HepG2 (cell line): ENCODE results near the gene PARVA. TPM values are rescaled to one million over a fixed set of nuclear protein-coding genes. Genes with fewer than 3 reads are reported as not detected.

Source experiments
- ATAC-seq: fragments of 200-7000 bp; cut with Tn5 transposase; 3 replicates; pipeline ENCODE4 v1.9.1; 2020; ENCODE audit warnings: mild to moderate bottlenecking, moderate library complexity
- BruUV-seq: library from RNA; stranded (reverse); fragments of 400-500 nt; replicated peaks from 2 replicates; lab custom pipeline; 2021; lab: Mats Ljungman, UMichigan
- CTCF ChIA-PET: fragments of 300-600 bp; formaldehyde crosslinking; extraction: SDS; loops from one replicate; lab custom pipeline; 2021; ENCODE audit warnings: low total read pairs, inconsistent platforms, low intra/inter-chr PET ratio; lab: Yijun Ruan, JAX
- POLR2A ChIA-PET: fragments of 350-600 bp; sonication (Branson Sonifier 250); formaldehyde crosslinking; loops from one replicate; lab custom pipeline; 2020; ENCODE audit warnings: antibody characterized with exemption, inconsistent platforms; lab: Yijun Ruan, JAX
- DNase-seq: peaks from one replicate; pipeline ENCODE4 v3.0.0-alpha.2; 2015; ENCODE audit warnings: low spot score
- FAIRE-seq: peaks from 3 replicates; lab custom pipeline; 2011; peaks lifted over from hg19 to GRCh38; lab: Jason Lieb, UNC
- H2AFZ ChIP-seq: one replicate; pipeline ENCODE4 v1.6.1; 2011; ENCODE audit warnings: low read length, inconsistent platforms
- H3K27ac ChIP-seq: fragments of 300-600 bp; 3 replicates; pipeline ENCODE4 v1.8.0; 2011; ENCODE audit warnings: mixed run types, mild to moderate bottlenecking, mixed read lengths, low read length, inconsistent platforms; ENCODE audit not compliant: insufficient read depth; ENCODE audit errors: extremely low read length
- H3K27me3 ChIP-seq, 2 experiments: fragments of 200-600 bp in 1 of 2; 2 replicates in 1 of 2; 3 replicates in 1 of 2; pipeline versions ENCODE4 v1.6.0 to v1.8.0; 2011; ENCODE audit warnings: low read length in 2 of 2, mild to moderate bottlenecking in 2 of 2, moderate library complexity in 2 of 2, inconsistent platforms in 1 of 2; ENCODE audit not compliant: insufficient read depth in 2 of 2, control insufficient read depth in 1 of 2
- H3K36me3 ChIP-seq, 2 experiments: fragments of 200-600 bp in 1 of 2; replicated peaks in 1 of 2; 2 replicates in 1 of 2; 3 replicates in 1 of 2; pipeline versions ENCODE4 v1.5.1 to v1.8.0; 2011; ENCODE audit warnings: low read length in 2 of 2, inconsistent platforms in 1 of 2; ENCODE audit not compliant: insufficient read depth in 2 of 2, control insufficient read depth in 1 of 2
- H3K4me1 ChIP-seq: 2 replicates; pipeline ENCODE4 v1.5.1; 2012; ENCODE audit warnings: low read length, inconsistent platforms; ENCODE audit not compliant: insufficient read depth
- H3K4me2 ChIP-seq: 2 replicates; pipeline ENCODE4 v1.6.0; 2011; ENCODE audit warnings: low read depth, low read length, inconsistent platforms
- H3K4me3 ChIP-seq, 3 experiments: fragments of 200-600 bp in 1 of 3; sonication (generic), shearing (Covaris generic) in 1 of 3; replicated peaks in 1 of 3; 2 replicates each; pipeline ENCODE4 v1.5.1; 2011 to 2016; ENCODE audit warnings: low read length in 3 of 3, inconsistent platforms in 2 of 3, low read depth in 2 of 3, mild to moderate bottlenecking in 2 of 3, control low read depth in 1 of 3, mixed read lengths in 1 of 3; ENCODE audit not compliant: insufficient read depth in 1 of 3
- H3K79me2 ChIP-seq: one replicate; pipeline ENCODE4 v1.6.1; 2011; ENCODE audit warnings: low read length, inconsistent platforms; ENCODE audit not compliant: insufficient read depth
- H3K9ac ChIP-seq: 2 replicates; pipeline ENCODE4 v1.6.0; 2011; ENCODE audit warnings: mild to moderate bottlenecking, low read depth, low read length, inconsistent platforms; ENCODE audit not compliant: insufficient read depth
- H3K9me3 ChIP-seq: 2 replicates; pipeline ENCODE4 v1.5.1; 2012; ENCODE audit warnings: mild to moderate bottlenecking, low read length
- H4K20me1 ChIP-seq: 2 replicates; pipeline ENCODE4 v1.6.0; 2011; ENCODE audit warnings: inconsistent platforms, mild to moderate bottlenecking, low read length, moderate library complexity; ENCODE audit not compliant: insufficient read depth
- CTCF ChIP-seq: sonication (generic); formaldehyde crosslinking; IDR thresholded peaks from 2 replicates; pipeline ENCODE4 v1.5.0; 2020; ENCODE audit warnings: mild to moderate bottlenecking, missing genetic modification reagents, moderate library complexity
- GABPB1 ChIP-seq: IDR thresholded peaks from 2 replicates; pipeline ENCODE4 v1.6.1; 2016; ENCODE audit warnings: mild to moderate bottlenecking, missing genetic modification reagents, moderate library complexity, missing compliant biosample characterization
- GLI4 ChIP-seq: sonication (generic); formaldehyde crosslinking; IDR thresholded peaks from 2 replicates; pipeline ENCODE4 v1.5.1; 2020; ENCODE audit warnings: missing genetic modification reagents, mild to moderate bottlenecking, moderate library complexity, borderline replicate concordance
- GZF1 ChIP-seq: sonication (generic); formaldehyde crosslinking; IDR thresholded peaks from 2 replicates; pipeline ENCODE4 v1.5.1; 2020; ENCODE audit warnings: mild to moderate bottlenecking, missing genetic modification reagents
- HES4 ChIP-seq: sonication (generic); formaldehyde crosslinking; IDR thresholded peaks from 2 replicates; pipeline ENCODE4 v1.9.0; 2021; ENCODE audit warnings: mild to moderate bottlenecking, missing genetic modification reagents, borderline replicate concordance
- HHEX ChIP-seq: IDR thresholded peaks from 2 replicates; pipeline ENCODE4 v1.6.1; 2016; ENCODE audit warnings: control low read depth
- HINFP ChIP-seq: sonication (generic); formaldehyde crosslinking; IDR thresholded peaks from 2 replicates; pipeline ENCODE4 v1.4.0; 2020; ENCODE audit warnings: low read depth, mild to moderate bottlenecking, missing genetic modification reagents
- KDM5B ChIP-seq: sonication (generic); formaldehyde crosslinking; IDR thresholded peaks from 2 replicates; pipeline ENCODE4 v1.4.0; 2020; ENCODE audit warnings: missing genetic modification reagents, mild to moderate bottlenecking, borderline replicate concordance
- MAF1 ChIP-seq: sonication (generic); formaldehyde crosslinking; IDR thresholded peaks from 2 replicates; pipeline ENCODE4 v1.5.0; 2020; ENCODE audit warnings: missing genetic modification reagents, borderline replicate concordance
- MIER2 ChIP-seq: IDR thresholded peaks from 2 replicates; pipeline ENCODE4 v1.6.1; 2016; ENCODE audit warnings: missing biosample characterization, missing genetic modification reagents
- MXD3 ChIP-seq: IDR thresholded peaks from 2 replicates; pipeline ENCODE4 v1.6.1; 2016; ENCODE audit warnings: mild to moderate bottlenecking, missing biosample characterization, missing genetic modification reagents
- PITX1 ChIP-seq: sonication (generic); formaldehyde crosslinking; IDR thresholded peaks from 2 replicates; pipeline ENCODE4 v1.5.1; 2020; ENCODE audit warnings: mild to moderate bottlenecking, missing genetic modification reagents
- PPARG ChIP-seq: conservative IDR thresholded peaks from 2 replicates; pipeline ENCODE4 v1.6.1; 2016; ENCODE audit warnings: missing biosample characterization, missing genetic modification reagents
- RAD51 ChIP-seq: fragments of 450-650 bp; IDR thresholded peaks from 2 replicates; pipeline ENCODE4 v1.6.1; 2016; ENCODE audit warnings: borderline replicate concordance
- REST ChIP-seq, 2 experiments: IDR thresholded peaks; 2 replicates each; pipeline ENCODE4 v1.6.1; 2011 to 2012; ENCODE audit warnings: low read length in 2 of 2, borderline replicate concordance in 1 of 2, low read depth in 1 of 2, mild to moderate bottlenecking in 1 of 2, moderate library complexity in 1 of 2
- RFX1 ChIP-seq: fragments of 450-650 bp; IDR thresholded peaks from 2 replicates; pipeline ENCODE4 v1.6.1; 2017
- ZFAT ChIP-seq: sonication (generic); formaldehyde crosslinking; conservative IDR thresholded peaks from 2 replicates; pipeline ENCODE4 v1.8.1; 2023; ENCODE audit warnings: missing genetic modification reagents, inconsistent platforms
- ZKSCAN1 ChIP-seq: fragments of 150-350 bp; IDR thresholded peaks from 2 replicates; pipeline ENCODE4 v1.6.1; 2014; ENCODE audit warnings: low read length
- ZNF234 ChIP-seq: sonication (generic); formaldehyde crosslinking; conservative IDR thresholded peaks from 2 replicates; pipeline ENCODE4 v1.5.1; 2020; ENCODE audit warnings: mild to moderate bottlenecking, missing genetic modification reagents
- ZSCAN22 ChIP-seq: sonication (generic); formaldehyde crosslinking; IDR thresholded peaks from 2 replicates; pipeline ENCODE4 v1.4.0; 2020; ENCODE audit warnings: mild to moderate bottlenecking, missing genetic modification reagents
- WGBS: methylation state at CpG from one replicate; pipeline ENCODE4 v1.1.6; 2017; ENCODE audit warnings: low lambda C conversion rate; 5-methylcytosine and 5-hydroxymethylcytosine counted together
- in situ Hi-C: cut with HindIII; loops from 2 replicates; pipeline ENCODE4 v1.10.0; 2017; ENCODE audit warnings: low pct_unique_long_range_greater_than_20kb; ENCODE audit not compliant: extremely low pct_ligation_motif_present
- intact Hi-C: fragments of 100-400 bp; cut with micrococcal nuclease; formaldehyde crosslinking; loops from one replicate; pipeline ENCODE4 v1.10.0; 2022; ENCODE audit not compliant: unreplicated experiment
- polyA plus RNA-seq, 8 experiments: library from polyadenylated mRNA; depleted of rRNA in 3 of 8; stranded (reverse) in 7 of 8; unstranded in 1 of 8; fragments of >200 nt; fragmentation: Illumina TruSeq in 4 of 8; extraction: Trizol in 4 of 8; gene quantifications; 2 replicates each; pipeline versions ENCODE4 v1.2.1 to v1.2.3, GENCODE V29; 2011 to 2016; ENCODE audit warnings: low read depth in 4 of 8, missing spikeins in 1 of 8, mixed read lengths in 1 of 8; ENCODE audit not compliant: insufficient read depth in 1 of 8
- total RNA-seq, 5 experiments: library from RNA; depleted of rRNA; stranded (reverse); fragments of >200 nt; fragmentation: Illumina TruSeq; extraction: Trizol; gene quantifications; 2 replicates each; pipeline ENCODE4 v1.2.3, GENCODE V29; 2016; ENCODE audit warnings: low read depth in 1 of 5

The PARVA gene
- total and polyA plus RNA-seq, 2 of the 13 experiments (the other 11 are each of a cell fraction or from before 2014, with no cell fraction given), result 5.9 to 9.1 TPM

- 0 out of 5 replicates have a peak, but pooled peaks cover 0 to 1% of the 10 kb centered on the region in 2 experiments for H3K36me3 ChIP-seq
- H3K4me2 ChIP-seq, result no peak overlapping the region
- ATAC-seq, result no peak
- no TSS peak for BruUV-seq
- H3K27me3 ChIP-seq, result no peaks in the 10 kb centered on the region
- no peak for DNase-seq
- CTCF ChIA-PET, result no interaction called here
- TF ChIP-seq ZNF234 (CRISPR knock-in tag) (no peak), MXD3 (CRISPR knock-in tag) (no peak), HHEX (CRISPR knock-in tag) (no peak), GZF1 (CRISPR knock-in tag) (no peak), ZFAT (no peak), HES4 (CRISPR knock-in tag) (no peak), GLI4 (CRISPR knock-in tag) (no peak), RAD51 (no peak), CTCF (CRISPR knock-in tag) (no peak), ZKSCAN1 (no peak), MAF1 (CRISPR knock-in tag) (no peak), REST (IDR thresholded peaks at IDR 0.05; ENCODE audit: borderline replicate concordance in 1 of 2, low read depth in 1 of 2, low read length in 2 of 2) (no peak), GABPB1 (CRISPR knock-in tag) (no peak), HINFP (CRISPR knock-in tag) (no peak), KDM5B (CRISPR knock-in tag) (no peak), RFX1 (no peak), PITX1 (no peak), ZSCAN22 (no peak), PPARG (CRISPR knock-in tag) (no peak), MIER2 (CRISPR knock-in tag) (no peak)
- in situ Hi-C loops, result no loop called here
- H3K4me1 ChIP-seq, result peaks cover 22% of the 10 kb centered on the region
- H2AFZ ChIP-seq, result no peak overlapping the region
- POLR2A ChIA-PET, result no interaction called here
- no peak for FAIRE-seq
- 78% methylated on average over 2 of the region's 2 CpGs for WGBS
- intact Hi-C loops, result no loop called here
- H3K4me3 ChIP-seq, result no peak overlapping the region
- no peaks in the 10 kb centered on the region for H3K9me3 ChIP-seq
- H3K79me2 ChIP-seq, result no peaks in the 10 kb centered on the region
- H3K9ac ChIP-seq, result no peak overlapping the region
- H4K20me1 ChIP-seq, result no peaks in the 10 kb centered on the region
- no peak overlapping the region for H3K27ac ChIP-seq
These were observed 67.2 kb downstream of the PARVA start for GRCh38 chr11:12444601-12445000.
